ENCODE results near the gene DMPK. TPM values are rescaled to one million over a fixed set of nuclear protein-coding genes. Genes with fewer than 3 reads are reported as not detected.

DMPK gene
- polyA plus RNA-seq, 2 donors = 26.0 to 133 TPM

- Histone ChIP-seq H3K27me3 (ENCODE audit: control insufficient read depth in 1 of 2, insufficient read depth in 2 of 2, low read length in 2 of 2) (no peaks in the 10 kb centered on the region), H3K4me3 (ENCODE audit: low read depth in 1 of 2, low read length in 2 of 2) (no peak overlapping the region), H3K27ac (ENCODE audit: low read depth in 2 of 2, low read length in 1 of 2) (peak overlapping the region; percentile 42 to 98), H3K4me1 (ENCODE audit: control insufficient read depth in 2 of 2, insufficient read depth in 2 of 2, low read length in 1 of 2) (peaks cover 2 to 10% of the 10 kb centered on the region in 2 donors), H3K36me3 (ENCODE audit: control insufficient read depth in 2 of 2, insufficient read depth in 2 of 2, low read length in 1 of 2) (peaks cover 0 to 8% of the 10 kb centered on the region in 2 donors), H3K9me3 (ENCODE audit: control insufficient read depth in 2 of 2, insufficient read depth in 1 of 2, low read depth in 1 of 2, low read length in 1 of 2) (no peaks in the 10 kb centered on the region)
- 69 to 70% methylated on average over 21 to 23 of the region's 23 CpGs for WGBS, 2 donors
These were observed 16.5 kb downstream of the DMPK start for GRCh38 chr19:45765702-45766295.

- Histone ChIP-seq H3K36me3 (ENCODE audit: control insufficient read depth in 2 of 2, insufficient read depth in 2 of 2, low read length in 1 of 2) (peaks cover 0 to 8% of the 10 kb centered on the region in 2 donors), H3K9me3 (ENCODE audit: control insufficient read depth in 2 of 2, insufficient read depth in 1 of 2, low read depth in 1 of 2, low read length in 1 of 2) (no peaks in the 10 kb centered on the region), H3K4me1 (ENCODE audit: control insufficient read depth in 2 of 2, insufficient read depth in 2 of 2, low read length in 1 of 2) (peaks cover 2 to 10% of the 10 kb centered on the region in 2 donors), H3K27me3 (ENCODE audit: control insufficient read depth in 1 of 2, insufficient read depth in 2 of 2, low read length in 2 of 2) (no peaks in the 10 kb centered on the region), H3K4me3 (ENCODE audit: low read depth in 1 of 2, low read length in 2 of 2) (no peak overlapping the region), H3K27ac (ENCODE audit: low read depth in 2 of 2, low read length in 1 of 2) (peak overlapping the region; percentile 3 to 38)
- 58 to 65% methylated on average over 21 of the region's 21 CpGs for WGBS, 2 donors
These were observed 17.2 kb downstream of the DMPK start for GRCh38 chr19:45764945-45765701.

- H3K4me3 ChIP-seq (ENCODE audit: low read depth in 1 of 2, low read length in 2 of 2) = no peak overlapping the region
- WGBS, 2 donors = 65 to 75% methylated on average over 6 of the region's 6 CpGs
- no peaks in the 10 kb centered on the region for H3K9me3 ChIP-seq (ENCODE audit: control insufficient read depth in 2 of 2, insufficient read depth in 1 of 2, low read depth in 1 of 2, low read length in 1 of 2)
- peaks cover 2 to 10% of the 10 kb centered on the region in 2 donors for H3K4me1 ChIP-seq (ENCODE audit: control insufficient read depth in 2 of 2, insufficient read depth in 2 of 2, low read length in 1 of 2)
- peaks cover 0 to 8% of the 10 kb centered on the region in 2 donors for H3K36me3 ChIP-seq (ENCODE audit: control insufficient read depth in 2 of 2, insufficient read depth in 2 of 2, low read length in 1 of 2)
- no peak overlapping the region for H3K27ac ChIP-seq (ENCODE audit: low read depth in 2 of 2, low read length in 1 of 2)
- H3K27me3 ChIP-seq (ENCODE audit: control insufficient read depth in 1 of 2, insufficient read depth in 2 of 2, low read length in 2 of 2) = no peaks in the 10 kb centered on the region
These were observed 17.8 kb downstream of the DMPK start for GRCh38 chr19:45764475-45764874.

GRCh38 chr19:45763691-45764294 is 18.5 kb downstream of the DMPK start:
- peak overlapping the region in 1 of 2 donors; percentile 61 for H3K27ac ChIP-seq (ENCODE audit: low read depth in 2 of 2, low read length in 1 of 2)
- no peaks in the 10 kb centered on the region for H3K9me3 ChIP-seq (ENCODE audit: control insufficient read depth in 2 of 2, insufficient read depth in 1 of 2, low read depth in 1 of 2, low read length in 1 of 2)
- peaks cover 0 to 8% of the 10 kb centered on the region in 2 donors for H3K36me3 ChIP-seq (ENCODE audit: control insufficient read depth in 2 of 2, insufficient read depth in 2 of 2, low read length in 1 of 2)
- H3K27me3 ChIP-seq (ENCODE audit: control insufficient read depth in 1 of 2, insufficient read depth in 2 of 2, low read length in 2 of 2) = no peaks in the 10 kb centered on the region
- H3K4me3 ChIP-seq (ENCODE audit: low read depth in 1 of 2, low read length in 2 of 2) = no peak overlapping the region
- WGBS, 2 donors = 53 to 54% methylated on average over 27 of the region's 27 CpGs
- H3K4me1 ChIP-seq (ENCODE audit: control insufficient read depth in 2 of 2, insufficient read depth in 2 of 2, low read length in 1 of 2) = peaks cover 2 to 10% of the 10 kb centered on the region in 2 donors

- H3K4me3 ChIP-seq (ENCODE audit: low read depth in 1 of 2, low read length in 2 of 2) = no peak overlapping the region
- H3K9me3 ChIP-seq (ENCODE audit: control insufficient read depth in 2 of 2, insufficient read depth in 1 of 2, low read depth in 1 of 2, low read length in 1 of 2) = no peaks in the 10 kb centered on the region
- H3K4me1 ChIP-seq (ENCODE audit: control insufficient read depth in 2 of 2, insufficient read depth in 2 of 2, low read length in 1 of 2) = peaks cover 2 to 10% of the 10 kb centered on the region in 2 donors
- H3K27me3 ChIP-seq (ENCODE audit: control insufficient read depth in 1 of 2, insufficient read depth in 2 of 2, low read length in 2 of 2) = no peaks in the 10 kb centered on the region
- H3K36me3 ChIP-seq (ENCODE audit: control insufficient read depth in 2 of 2, insufficient read depth in 2 of 2, low read length in 1 of 2) = peaks cover 0 to 8% of the 10 kb centered on the region in 2 donors
- 84 to 87% methylated on average over 15 of the region's 15 CpGs for WGBS, 2 donors
- no peak overlapping the region for H3K27ac ChIP-seq (ENCODE audit: low read depth in 2 of 2, low read length in 1 of 2)
These were observed 19.2 kb downstream of the DMPK start for GRCh38 chr19:45762870-45763631.

- Histone ChIP-seq H3K4me3 (ENCODE audit: low read depth in 1 of 2, low read length in 2 of 2) (no peak overlapping the region), H3K27ac (ENCODE audit: low read depth in 2 of 2, low read length in 1 of 2) (no peak overlapping the region), H3K36me3 (ENCODE audit: control insufficient read depth in 2 of 2, insufficient read depth in 2 of 2, low read length in 1 of 2) (peaks cover 0 to 8% of the 10 kb centered on the region in 2 donors), H3K4me1 (ENCODE audit: control insufficient read depth in 2 of 2, insufficient read depth in 2 of 2, low read length in 1 of 2) (peaks cover 0 to 8% of the 10 kb centered on the region in 2 donors), H3K9me3 (ENCODE audit: control insufficient read depth in 2 of 2, insufficient read depth in 1 of 2, low read depth in 1 of 2, low read length in 1 of 2) (no peaks in the 10 kb centered on the region), H3K27me3 (ENCODE audit: control insufficient read depth in 1 of 2, insufficient read depth in 2 of 2, low read length in 2 of 2) (no peaks in the 10 kb centered on the region)
- WGBS, 2 donors = 83 to 87% methylated on average over 17 of the region's 17 CpGs
These were observed 20.6 kb downstream of the DMPK start for GRCh38 chr19:45761714-45762113.

GRCh38 chr19:45758921-45759320 is 23.4 kb downstream of the DMPK start:
- Histone ChIP-seq H3K4me3 (ENCODE audit: low read depth in 1 of 2, low read length in 2 of 2) (no peak overlapping the region), H3K4me1 (ENCODE audit: control insufficient read depth in 2 of 2, insufficient read depth in 2 of 2, low read length in 1 of 2) (no peaks in the 10 kb centered on the region), H3K27ac (ENCODE audit: low read depth in 2 of 2, low read length in 1 of 2) (no peak overlapping the region), H3K9me3 (ENCODE audit: control insufficient read depth in 2 of 2, insufficient read depth in 1 of 2, low read depth in 1 of 2, low read length in 1 of 2) (no peaks in the 10 kb centered on the region), H3K36me3 (ENCODE audit: control insufficient read depth in 2 of 2, insufficient read depth in 2 of 2, low read length in 1 of 2) (no peaks in the 10 kb centered on the region), H3K27me3 (ENCODE audit: control insufficient read depth in 1 of 2, insufficient read depth in 2 of 2, low read length in 2 of 2) (no peaks in the 10 kb centered on the region)
- 83 to 84% methylated on average over 9 of the region's 9 CpGs for WGBS, 2 donors

- 70 to 74% methylated on average over 9 of the region's 9 CpGs for WGBS, 2 donors
- Histone ChIP-seq H3K27me3 (ENCODE audit: control insufficient read depth in 1 of 2, insufficient read depth in 2 of 2, low read length in 2 of 2) (no peaks in the 10 kb centered on the region), H3K4me3 (ENCODE audit: low read depth in 1 of 2, low read length in 2 of 2) (no peak overlapping the region), H3K36me3 (ENCODE audit: control insufficient read depth in 2 of 2, insufficient read depth in 2 of 2, low read length in 1 of 2) (no peaks in the 10 kb centered on the region), H3K9me3 (ENCODE audit: control insufficient read depth in 2 of 2, insufficient read depth in 1 of 2, low read depth in 1 of 2, low read length in 1 of 2) (no peaks in the 10 kb centered on the region), H3K4me1 (ENCODE audit: control insufficient read depth in 2 of 2, insufficient read depth in 2 of 2, low read length in 1 of 2) (peaks cover 0 to 3% of the 10 kb centered on the region in 2 donors), H3K27ac (ENCODE audit: low read depth in 2 of 2, low read length in 1 of 2) (no peak overlapping the region)
These were observed 24.6 kb downstream of the DMPK start for GRCh38 chr19:45757695-45758094.

- WGBS, 2 donors = 95% methylated on average over 8 of the region's 8 CpGs
- H3K27me3 ChIP-seq (ENCODE audit: control insufficient read depth in 1 of 2, insufficient read depth in 2 of 2, low read length in 2 of 2) = no peaks in the 10 kb centered on the region
- no peak overlapping the region for H3K4me3 ChIP-seq (ENCODE audit: low read depth in 1 of 2, low read length in 2 of 2)
- no peaks in the 10 kb centered on the region for H3K36me3 ChIP-seq (ENCODE audit: control insufficient read depth in 2 of 2, insufficient read depth in 2 of 2, low read length in 1 of 2)
- no peak overlapping the region for H3K27ac ChIP-seq (ENCODE audit: low read depth in 2 of 2, low read length in 1 of 2)
- H3K9me3 ChIP-seq (ENCODE audit: control insufficient read depth in 2 of 2, insufficient read depth in 1 of 2, low read depth in 1 of 2, low read length in 1 of 2) = no peaks in the 10 kb centered on the region
- H3K4me1 ChIP-seq (ENCODE audit: control insufficient read depth in 2 of 2, insufficient read depth in 2 of 2, low read length in 1 of 2) = peaks cover 0 to 3% of the 10 kb centered on the region in 2 donors
These were observed 28.0 kb downstream of the DMPK start for GRCh38 chr19:45754323-45754722.

Data from esophagus (tissue), 2 donors.